GM18505 (cell line): ENCODE results near the gene TGM1.
"Not testable (repeated sequence)": the region's sequence is repeated elsewhere in the genome, so short reads cannot be mapped to it uniquely, and the experiment has no call there.

Experiments used
- ATAC-seq: cut with Tn5 transposase; IDR thresholded peaks from one replicate; pipeline ENCODE4 v1.9.1; 2021; ENCODE audit not compliant: unreplicated experiment
- POLR2A ChIP-seq: IDR thresholded peaks from 4 replicates; pipeline ENCODE4 v1.6.1; 2011; ENCODE audit warnings: borderline replicate concordance; ENCODE audit not compliant: insufficient read depth, insufficient read length; ENCODE audit errors: extremely low read depth

The TGM1 gene

GRCh38 chr14:24219521-24219920, 43.5 kb downstream of the TGM1 start:
- ATAC-seq = no peak
- no peak for TF ChIP-seq POLR2A

DNA sequence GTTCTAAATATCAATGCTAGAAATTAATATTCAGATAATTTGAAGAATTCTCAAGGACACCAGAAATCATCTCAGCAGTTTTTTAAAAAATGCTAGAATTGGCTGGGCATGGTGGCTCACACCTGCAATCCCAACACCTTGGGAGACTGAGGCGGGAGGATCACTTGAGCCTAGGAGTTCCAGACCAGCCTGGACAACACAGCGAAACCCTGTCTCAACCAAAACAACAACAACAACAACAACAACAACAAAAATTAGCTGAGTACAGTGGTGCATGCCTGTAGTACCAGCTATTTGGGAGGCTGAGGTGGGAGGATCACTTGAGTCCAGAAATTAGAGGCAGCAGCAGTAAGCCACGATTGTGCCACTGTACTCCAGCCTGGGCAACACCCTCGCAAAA, 43.9 kb downstream of the TGM1 start:
- ATAC-seq = no peak
- TF ChIP-seq POLR2A = no peak

DNA sequence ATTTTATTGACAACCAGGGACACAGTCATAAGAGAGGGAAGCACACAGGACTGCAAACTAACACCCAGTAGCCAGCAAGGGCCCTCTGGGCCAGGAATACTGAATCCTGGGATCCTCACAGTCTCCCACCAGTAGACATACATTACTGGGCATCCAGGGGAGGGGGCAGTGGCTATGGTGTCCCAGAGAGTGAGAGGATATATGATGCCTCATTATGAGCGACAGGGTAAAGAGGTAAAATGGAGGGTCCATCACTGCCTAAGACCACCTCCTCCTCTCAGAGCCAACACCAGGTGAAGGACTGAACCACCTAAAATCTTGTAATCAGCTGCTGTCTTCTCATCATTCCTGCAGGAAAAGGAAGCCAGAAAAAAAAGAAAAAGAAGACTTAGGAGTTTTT, 46.1 kb downstream of the TGM1 start:
- ATAC-seq = not testable (repeated sequence)

DNA sequence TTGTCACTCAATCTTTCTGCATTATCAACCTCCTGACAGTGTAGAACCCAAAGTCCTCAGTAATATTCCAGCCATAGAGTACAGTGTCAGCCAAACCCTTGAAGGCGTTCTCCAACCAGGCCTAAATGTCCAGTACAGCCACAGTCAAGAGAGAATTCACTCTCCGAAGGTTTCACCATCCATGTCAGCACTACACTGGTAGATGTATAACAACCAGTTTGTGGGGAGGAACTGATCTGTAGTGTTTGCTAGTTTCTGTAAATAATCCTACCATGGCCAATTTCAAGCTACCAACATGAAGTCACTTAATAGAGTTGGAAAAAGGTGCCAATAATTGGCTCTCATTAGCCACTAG, 46.7 kb downstream of the TGM1 start:
- no peak for TF ChIP-seq POLR2A

DNA sequence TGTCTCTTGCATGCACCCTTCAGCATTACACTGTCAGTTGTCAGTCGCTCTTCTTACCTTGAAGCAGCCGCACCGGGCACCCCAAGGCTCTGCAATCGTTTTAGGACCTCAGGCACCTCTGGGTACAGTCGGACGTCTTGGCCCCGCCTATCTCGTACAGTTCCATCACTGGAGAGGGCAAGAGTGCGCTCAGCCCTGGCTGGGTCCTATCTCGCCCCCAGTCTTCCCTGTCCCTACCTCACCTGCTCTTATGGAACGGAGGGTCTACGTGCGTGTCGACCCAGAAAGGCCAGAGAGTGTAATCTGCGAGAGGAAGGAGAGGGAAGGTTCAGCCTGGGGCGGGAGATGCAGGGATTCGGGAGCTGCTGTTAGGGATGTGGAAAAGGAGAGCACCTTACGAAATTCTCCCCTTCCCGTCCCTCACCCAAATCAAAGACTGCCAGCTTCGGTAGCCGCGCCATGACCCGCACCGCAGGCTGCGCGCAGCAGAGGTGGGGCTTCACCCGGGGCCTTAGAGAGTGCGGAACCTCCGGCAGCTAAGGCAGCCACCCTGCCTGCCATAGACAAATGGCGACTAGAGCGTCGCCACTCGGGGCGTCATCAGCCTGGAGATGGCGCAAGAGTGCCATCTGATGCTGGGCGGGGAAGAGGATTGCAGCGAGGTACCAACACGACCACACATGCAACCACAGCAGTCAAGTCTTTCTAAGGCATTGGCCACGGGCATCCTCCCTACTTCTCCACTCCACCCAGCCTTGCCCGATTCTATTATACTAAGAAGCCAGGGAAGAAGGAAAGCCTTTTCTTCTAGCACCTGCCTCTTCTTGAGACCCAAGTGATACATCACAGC, 47.3 kb downstream of the TGM1 start, which contains the start of gene MDP1:
Gene MDP1, minus strand, starts transcription at position 572 of the 850 bp plus-strand sequence. Its CDS starts 111 bp downstream, at position 461.
- peak; percentile 89 for TF ChIP-seq POLR2A
- peak; percentile 60 for ATAC-seq

More for the DNA sequence above, 46.7 kb downstream of the TGM1 start:
- ATAC-seq = no peak

- TF ChIP-seq POLR2A = no peak
- ATAC-seq = no peak
Observed at GRCh38 chr14:24213866-24214662, 48.9 kb downstream of the TGM1 start.

DNA sequence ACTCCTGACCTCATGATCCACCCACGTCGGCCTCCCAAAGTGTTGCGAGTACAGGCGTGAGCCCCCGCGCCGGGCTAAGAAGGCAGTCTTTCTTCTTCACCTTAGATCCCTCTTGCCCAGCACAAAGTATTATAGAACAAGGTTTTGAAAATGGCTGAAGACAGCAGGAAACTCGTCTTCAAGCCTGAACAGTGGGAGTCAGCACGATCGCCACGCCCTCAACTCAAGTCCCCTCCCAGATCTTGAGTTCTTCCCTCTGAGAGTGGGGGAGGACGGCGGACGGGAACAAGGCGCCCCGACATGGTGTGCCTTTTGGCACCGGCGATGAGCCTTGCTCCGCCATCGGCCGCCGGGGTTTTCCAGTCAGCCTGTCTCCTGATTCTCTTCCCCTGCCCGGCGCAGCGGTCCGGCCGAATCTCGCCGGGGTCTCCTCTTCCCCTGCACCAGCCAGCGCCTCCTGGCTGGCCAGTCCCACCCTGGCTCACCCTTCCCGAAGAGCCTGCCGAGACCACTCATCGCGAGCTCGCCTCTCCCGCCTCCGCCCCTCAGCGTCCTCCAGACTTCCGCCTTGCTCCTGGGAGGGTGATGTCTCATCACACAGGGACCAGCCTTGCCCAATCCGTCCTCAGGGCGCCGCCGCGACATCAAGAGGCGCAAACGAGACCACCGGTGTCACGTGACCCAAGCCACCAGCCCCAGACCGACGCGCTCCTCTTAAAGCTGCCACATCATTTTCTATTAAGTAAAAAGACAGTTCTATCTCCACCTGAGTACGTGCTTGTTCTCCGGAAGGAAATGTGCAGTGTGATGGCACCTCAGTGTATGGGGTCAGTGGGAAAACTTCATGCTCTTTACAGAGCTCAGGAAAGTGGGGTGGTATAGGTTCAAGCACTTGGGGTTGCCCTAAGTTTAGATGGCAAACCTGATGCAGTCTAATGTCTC, 49.8 kb downstream of the TGM1 start, which contains the start of gene CHMP4A:
Gene CHMP4A, minus strand, starts transcription at position 565 of the 942 bp plus-strand sequence. Its CDS starts 49 bp downstream, at position 516.
- ATAC-seq = peak; percentile 74
- TF ChIP-seq POLR2A = peak; percentile 98

- no peak for ATAC-seq
- TF ChIP-seq POLR2A = peak; percentile 24
Observed at GRCh38 chr14:24211311-24211710, 51.7 kb downstream of the TGM1 start.

DNA sequence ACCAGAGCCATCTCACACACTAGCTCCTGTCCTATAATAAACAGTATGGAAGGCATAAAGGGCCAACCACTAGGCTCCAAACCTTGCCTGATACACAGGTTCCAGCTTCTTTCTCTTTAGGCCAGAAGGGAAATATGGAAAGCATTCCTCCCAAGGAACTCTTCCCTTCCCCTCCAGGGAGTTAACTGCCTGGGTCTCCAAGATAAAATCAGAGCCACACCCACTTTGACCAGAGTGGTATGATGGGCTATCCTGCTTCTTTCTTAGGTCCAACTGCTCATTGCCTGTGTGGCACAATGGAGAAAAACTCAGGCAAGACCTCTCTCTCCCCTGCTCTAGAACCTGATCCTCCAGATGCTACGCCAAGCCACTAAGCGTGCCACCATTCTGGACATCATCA, 55.4 kb downstream of the TGM1 start:
- ATAC-seq = no peak
- no peak for TF ChIP-seq POLR2A

GRCh38 chr14:24207104-24207551, 55.8 kb downstream of the TGM1 start:
- no peak for ATAC-seq
- no peak for TF ChIP-seq POLR2A

DNA sequence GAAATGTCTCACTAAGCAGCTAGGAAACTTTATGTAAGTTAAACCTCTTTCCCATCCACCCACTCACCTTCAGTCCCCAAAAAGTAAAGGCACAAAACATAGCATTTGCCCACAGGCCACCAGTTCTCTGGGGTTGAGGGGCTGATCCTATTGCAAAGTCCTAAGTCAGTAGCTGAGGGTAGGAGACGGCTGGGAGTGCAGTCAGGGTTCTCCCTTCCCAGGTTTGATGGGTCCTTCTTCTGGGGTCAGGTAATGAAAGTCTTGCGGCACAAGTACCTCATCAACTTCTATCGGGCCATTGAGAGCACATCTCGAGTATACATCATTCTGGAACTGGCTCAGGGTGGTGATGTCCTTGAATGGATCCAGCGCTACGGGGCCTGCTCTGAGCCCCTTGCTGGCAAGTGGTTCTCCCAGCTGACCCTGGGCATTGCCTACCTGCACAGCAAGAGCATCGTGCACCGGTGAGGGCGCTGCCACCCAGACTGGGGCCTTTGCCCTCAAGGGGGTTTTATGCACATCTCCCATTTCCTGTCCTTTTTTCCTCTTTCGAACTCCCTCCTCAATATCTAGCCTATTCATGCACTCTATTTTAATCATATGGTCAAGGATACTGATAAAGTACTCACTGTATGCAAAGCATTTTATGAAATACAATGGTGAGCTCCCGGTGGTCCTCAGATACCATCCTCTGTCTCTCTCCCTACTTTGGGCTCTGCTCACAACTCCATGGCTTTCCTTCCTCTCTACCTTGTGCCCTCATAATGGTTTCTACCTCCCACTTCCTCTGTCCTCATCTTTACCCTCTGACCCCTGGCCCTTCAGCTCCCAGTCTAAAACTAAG, 56.5 kb downstream of the TGM1 start:
- no peak for TF ChIP-seq POLR2A
- ATAC-seq = no peak
